Hepatocyte (in vitro differentiated cells): ENCODE measurements around the gene SNAPC2. TPM values are rescaled to one million over a fixed set of nuclear protein-coding genes. Genes with fewer than 3 reads are reported as not detected.

Experiments used
- DNase-seq: peaks from one replicate; pipeline ENCODE4 v3.0.0-alpha.2; 2016; ENCODE audit warnings: low spot score
- H2AFZ ChIP-seq: fragments of 200-600 bp; sonication (generic); 2 replicates; pipeline ENCODE4 v1.6.0; 2016; ENCODE audit warnings: antibody characterized with exemption, mild to moderate bottlenecking
- H3K27ac ChIP-seq: fragments of 200-600 bp; sonication (generic); 2 replicates; pipeline ENCODE4 v1.5.1; 2016; ENCODE audit warnings: mild to moderate bottlenecking
- H3K27me3 ChIP-seq: fragments of 200-600 bp; sonication (generic); 2 replicates; pipeline ENCODE4 v1.6.1; 2016
- H3K36me3 ChIP-seq: fragments of 200-600 bp; sonication (generic); replicated peaks from 2 replicates; pipeline ENCODE4 v1.5.1; 2016; ENCODE audit warnings: low read depth; ENCODE audit not compliant: insufficient read depth
- H3K4me1 ChIP-seq: fragments of 200-600 bp; sonication (generic); 2 replicates; pipeline ENCODE4 v1.5.1; 2016; ENCODE audit warnings: mild to moderate bottlenecking, moderate library complexity; ENCODE audit not compliant: insufficient read depth
- H3K4me2 ChIP-seq: fragments of 200-600 bp; sonication (generic); 2 replicates; pipeline ENCODE4 v1.6.0; 2016
- H3K4me3 ChIP-seq: fragments of 200-600 bp; sonication (generic); 2 replicates; pipeline ENCODE4 v1.5.1; 2016; ENCODE audit warnings: mild to moderate bottlenecking
- H3K79me2 ChIP-seq: fragments of 200-600 bp; sonication (generic); 2 replicates; pipeline ENCODE4 v1.6.0; 2017; ENCODE audit warnings: mild to moderate bottlenecking
- H3K9me2 ChIP-seq: fragments of 200-600 bp; sonication (generic); replicated peaks from 2 replicates; pipeline ENCODE4 v1.6.0; 2017; ENCODE audit warnings: mild to moderate bottlenecking; ENCODE audit not compliant: insufficient read depth
- H3K9me3 ChIP-seq: fragments of 200-600 bp; sonication (generic); 2 replicates; pipeline ENCODE4 v1.5.1; 2016; ENCODE audit warnings: low read depth, mild to moderate bottlenecking
- H4K20me1 ChIP-seq: fragments of 200-600 bp; sonication (generic); 2 replicates; pipeline ENCODE4 v1.6.0; 2016; ENCODE audit warnings: mild to moderate bottlenecking; ENCODE audit not compliant: insufficient read depth, poor library complexity, severe bottlenecking
- CTCF ChIP-seq: fragments of 200-600 bp; sonication (generic); IDR thresholded peaks from 2 replicates; pipeline ENCODE4 v1.5.1; 2016; ENCODE audit warnings: antibody characterized with exemption, mild to moderate bottlenecking; ENCODE audit not compliant: poor library complexity
- EZH2 ChIP-seq: fragments of 200-600 bp; sonication (generic); IDR thresholded peaks from 2 replicates; pipeline ENCODE4 v1.6.1; 2016; ENCODE audit warnings: antibody characterized with exemption, mild to moderate bottlenecking, borderline replicate concordance
- EZH2phosphoT487 ChIP-seq: fragments of 200-600 bp; sonication (generic); IDR thresholded peaks from one replicate; pipeline ENCODE4 v1.6.1; 2018; ENCODE audit warnings: antibody characterized with exemption, mild to moderate bottlenecking, low read depth, moderate library complexity; ENCODE audit not compliant: unreplicated experiment, severe bottlenecking
- WGBS: methylation state at CpG from one replicate; pipeline ENCODE4 v1.1.6; 2016; ENCODE audit warnings: low lambda C conversion rate; ENCODE audit errors: missing lambda C conversion rate; 5-methylcytosine and 5-hydroxymethylcytosine counted together
- polyA plus RNA-seq: library from polyadenylated mRNA; unstranded; fragments of >200 nt; fragmentation: Nextera tagmentation; extraction: Ambion mirVana; gene quantifications from 2 replicates; pipeline ENCODE4 v1.2.1, GENCODE V29; 2016
- total RNA-seq: library from RNA; depleted of rRNA; stranded (reverse); fragments of >200 nt; gene quantifications from 2 replicates; pipeline ENCODE4 v1.2.3, GENCODE V29; 2014

Gene SNAPC2
- total and polyA plus RNA-seq, 2 experiments from 2014 or later, result 11.8 to 17.5 TPM

- TF ChIP-seq EZH2 (no peak), EZH2phosphoT487 (no peak), CTCF (no peak)
- no peak for DNase-seq
- peak overlapping the region; percentile 48 for H2AFZ ChIP-seq
- peaks cover 35% of the 10 kb centered on the region for H4K20me1 ChIP-seq
- H3K27ac ChIP-seq, result peak overlapping the region; percentile 82
- peak overlapping the region; percentile 30 for H3K4me3 ChIP-seq
- peaks cover 44% of the 10 kb centered on the region for H3K79me2 ChIP-seq
- H3K9me2 ChIP-seq, result no peaks in the 10 kb centered on the region
- peaks cover 20% of the 10 kb centered on the region for H3K4me1 ChIP-seq
- no peaks in the 10 kb centered on the region for H3K27me3 ChIP-seq
- 49% methylated on average over 20 of the region's 20 CpGs for WGBS
- no peaks in the 10 kb centered on the region for H3K9me3 ChIP-seq
- no peaks in the 10 kb centered on the region for H3K36me3 ChIP-seq
- H3K4me2 ChIP-seq, result peak overlapping the region; percentile 82
Observed at GRCh38 chr19:7902796-7903243, 17.3 kb upstream of the SNAPC2 start.

GRCh38 chr19:7903244-7904073 lies 16.7 kb upstream of the SNAPC2 start, which contains the start of gene MAP2K7:
Gene MAP2K7, plus strand, starts transcription at chr19:7903877. Its CDS starts 68 bp downstream, at chr19:7903945.
- DNase-seq, result peak; percentile 100
- WGBS, result under 1% methylated on average over 64 of the region's 89 CpGs
- H3K27ac ChIP-seq, result peak within 1 kb of the TSS; percentile 82
- peaks cover 40% of the 10 kb centered on the region for H4K20me1 ChIP-seq
- peak within 1 kb of the TSS; percentile 96 for H3K4me3 ChIP-seq
- H2AFZ ChIP-seq, result peak within 1 kb of the TSS; percentile 49
- no peaks in the 10 kb centered on the region for H3K27me3 ChIP-seq
- TF ChIP-seq EZH2 (no peak), CTCF (peak; percentile 85)
- no peaks in the 10 kb centered on the region for H3K9me3 ChIP-seq
- H3K36me3 ChIP-seq, result no peaks in the 10 kb centered on the region
- peaks cover 48% of the 10 kb centered on the region for H3K79me2 ChIP-seq
- H3K4me2 ChIP-seq, result peak within 1 kb of the TSS; percentile 98
- no peaks in the 10 kb centered on the region for H3K9me2 ChIP-seq
- H3K4me1 ChIP-seq, result peaks cover 20% of the 10 kb centered on the region

GRCh38 chr19:7904074-7905020 lies 15.8 kb upstream of the SNAPC2 start:
- peak overlapping the region; percentile 98 for H3K4me2 ChIP-seq
- peak overlapping the region; percentile 49 for H2AFZ ChIP-seq
- H3K36me3 ChIP-seq, result no peaks in the 10 kb centered on the region
- H3K4me1 ChIP-seq, result peaks cover 20% of the 10 kb centered on the region
- H4K20me1 ChIP-seq, result peaks cover 49% of the 10 kb centered on the region
- peak; percentile 75 for DNase-seq
- peaks cover 48% of the 10 kb centered on the region for H3K79me2 ChIP-seq
- no peaks in the 10 kb centered on the region for H3K27me3 ChIP-seq
- WGBS, result 26% methylated on average over 32 of the region's 68 CpGs
- H3K27ac ChIP-seq, result peak overlapping the region; percentile 81
- peak overlapping the region; percentile 96 for H3K4me3 ChIP-seq
- no peaks in the 10 kb centered on the region for H3K9me3 ChIP-seq
- H3K9me2 ChIP-seq, result no peaks in the 10 kb centered on the region
- TF ChIP-seq EZH2phosphoT487 (no peak), CTCF (no peak), EZH2 (no peak)
